ENCODE data around the gene SPOCK1. TPM values are rescaled to one million over a fixed set of nuclear protein-coding genes. Genes with fewer than 3 reads are reported as not detected.

SPOCK1 gene
- total and polyA plus RNA-seq, 2 donors (not counting 3 experiments of a cell fraction or from before 2014, with no cell fraction given): 144 to 280 TPM

- Histone ChIP-seq H3K4me3 (replicated peaks in 1 of 3; ENCODE audit: insufficient read depth in 1 of 3, low read depth in 1 of 3, low read length in 3 of 3) (no peak overlapping the region), H4K20me1 (replicated peaks; ENCODE audit: control insufficient read depth, extremely low read depth, insufficient read depth, low read length) (no peaks in the 10 kb centered on the region), H3K79me2 (ENCODE audit: control insufficient read depth, insufficient read depth, low read length) (peaks cover 8% of the 10 kb centered on the region), H3K4me1 (ENCODE audit: control insufficient read depth, extremely low read depth, insufficient read depth, low read length) (peaks cover 30% of the 10 kb centered on the region), H3K27me3 (ENCODE audit: control insufficient read depth in 2 of 2, insufficient read depth in 2 of 2, low read length in 2 of 2) (no peaks in the 10 kb centered on the region), H3K27ac (ENCODE audit: insufficient read depth, low read depth, low read length) (peak overlapping the region; percentile 65), H3K36me3 (ENCODE audit: control insufficient read depth in 2 of 2, extremely low read depth in 1 of 2, insufficient read depth in 2 of 2, low read length in 2 of 2) (no peaks in the 10 kb centered on the region), H3K9me3 (replicated peaks; ENCODE audit: control insufficient read depth, insufficient read depth, low read length) (no peaks in the 10 kb centered on the region), H3K4me2 (ENCODE audit: insufficient read depth, low read length) (peak overlapping the region; percentile 47), H3K9me1 (replicated peaks; ENCODE audit: control insufficient read depth, extremely low read depth, insufficient read depth, low read length) (no peaks in the 10 kb centered on the region), H3K9ac (replicated peaks; ENCODE audit: extremely low read depth, insufficient read depth, low read length) (no peak overlapping the region), H2AFZ (ENCODE audit: low read depth, low read length) (no peak overlapping the region)
- DNase-seq (ENCODE audit: low read depth, low spot score) (peak; percentile 67), FAIRE-seq (peak; percentile 88)
- dilution Hi-C loops (cut with MboI; ENCODE audit: extremely low pct_ligation_motif_present, low sequenced_read_pairs): no loop called here
- TF ChIP-seq JUN (IDR thresholded peaks at IDR 0.05; ENCODE audit: borderline replicate concordance, insufficient read depth, insufficient read length, low read depth): peak; percentile 49
- no peak for TF ChIP-seq EZH2 (IDR thresholded peaks at IDR 0.05; ENCODE audit: borderline replicate concordance, low read depth, low read length, severe bottlenecking)
- TF ChIP-seq CTCF (IDR thresholded peaks at IDR 0.05; ENCODE audit: extremely low read depth in 1 of 2, insufficient read depth in 1 of 2, low read depth in 1 of 2, low read length in 2 of 2): no peak
- no peak for TF ChIP-seq POLR2A (IDR thresholded peaks at IDR 0.05; ENCODE audit: low read depth, low read length)
- TF ChIP-seq FOS (IDR thresholded peaks at IDR 0.05; ENCODE audit: borderline replicate concordance, insufficient read depth, low read length): no peak
- BruUV-seq (replicated peaks): no TSS peak
- intact Hi-C loops (cut with micrococcal nuclease): loop anchor here (5.0 to 10.0 kb wide), 3 partner anchors 44 to 268 kb away; no protein-coding TSS in a partner anchor
- POLR2A ChIA-PET: no interaction called here
- CTCF ChIA-PET: interaction anchor here (1.0 to 3.2 kb wide), 3 partner anchors 10 to 36 kb away, joined by 6 to 19 read pairs (median 7); no protein-coding TSS in a partner anchor
Measured at GRCh38 chr5:137073189-137073588, 425.9 kb downstream of the SPOCK1 start.

Data from endothelial cell of umbilical vein (primary cell).